Putamen (tissue), 1 donor: ENCODE measurements around the gene DDR2.
A peak's percentile ranks its signal among the peaks of the same experiment; 100 is the strongest.
"Not testable (repeated sequence)": the region's sequence is repeated elsewhere in the genome, so short reads cannot be mapped to it uniquely, and the experiment has no call there.

Experiments used
- DNase-seq: peaks from one replicate; pipeline ENCODE4 v3.0.0-alpha.2; 2016; ENCODE audit warnings: low spot score

Gene DDR2

GRCh38 chr1:162779043-162779442, 146.8 kb downstream of the DDR2 start:
- no peak for DNase-seq

- DNase-seq: no peak
These were observed 150.4 kb downstream of the DDR2 start for GRCh38 chr1:162782671-162783070.

- DNase-seq: not testable (repeated sequence)
These were observed 152.7 kb downstream of the DDR2 start for GRCh38 chr1:162784926-162785325.

GRCh38 chr1:162788783-162789182, 156.5 kb downstream of the DDR2 start:
- not testable (repeated sequence) for DNase-seq

- peak; percentile 83 for DNase-seq
These were observed 158.2 kb downstream of the DDR2 start, which contains the start of gene HSD17B7 for GRCh38 chr1:162790303-162790984. Gene HSD17B7 (plus strand): TSS chr1:162790702. CDS start chr1:162790801, 99 bp downstream.

GRCh38 chr1:162790985-162791357, 158.7 kb downstream of the DDR2 start:
- DNase-seq: not testable (repeated sequence)

GRCh38 chr1:162794284-162794683, 162.0 kb downstream of the DDR2 start:
- not testable (repeated sequence) for DNase-seq

- not testable (repeated sequence) for DNase-seq
These were observed 164.5 kb downstream of the DDR2 start for GRCh38 chr1:162796617-162797279.

GRCh38 chr1:162799995-162800830, 167.9 kb downstream of the DDR2 start:
- not testable (repeated sequence) for DNase-seq

GRCh38 chr1:162807503-162807902, 175.2 kb downstream of the DDR2 start:
- DNase-seq: not testable (repeated sequence)

GRCh38 chr1:162812357-162812756, 180.1 kb downstream of the DDR2 start:
- not testable (repeated sequence) for DNase-seq

- not testable (repeated sequence) for DNase-seq
These were observed 185.9 kb downstream of the DDR2 start for GRCh38 chr1:162818136-162818535.

- not testable (repeated sequence) for DNase-seq
These were observed 186.4 kb downstream of the DDR2 start for GRCh38 chr1:162818666-162819065.

GRCh38 chr1:162822391-162823200, 190.3 kb downstream of the DDR2 start:
- no peak for DNase-seq

GRCh38 chr1:162823231-162823630, 191.0 kb downstream of the DDR2 start:
- no peak for DNase-seq

GRCh38 chr1:162823771-162824525, 191.7 kb downstream of the DDR2 start:
- no peak for DNase-seq

- DNase-seq: no peak
These were observed 197.0 kb downstream of the DDR2 start for GRCh38 chr1:162829268-162829667.

- no peak for DNase-seq
These were observed 200.2 kb downstream of the DDR2 start for GRCh38 chr1:162832470-162832869.

- no peak for DNase-seq
These were observed 203.1 kb downstream of the DDR2 start for GRCh38 chr1:162835157-162835899.
